Stimulated activated effector memory CD8-positive, alpha-beta T cell treated with anti-CD3 and anti-CD28 coated beads, Interleukin-12 subunit alpha, Interleukin-12 subunit beta, amount 100 ng/mL, for 72 hours (primary cell): Measurements from ENCODE around the gene OR51E1.

Experiments
- ATAC-seq: fragments of 150-1000 bp; cut with Tn5 transposase; 2 replicates; pipeline ENCODE4 v1.10.0; 2021
- DNase-seq, 2 donors: peaks; one replicate each; pipeline ENCODE4 v3.0.0; 2021 to 2022; ENCODE audit warnings: low spot score in 2 of 2
- H3K27ac Mint-ChIP-seq: one replicate; pipeline ENCODE4 v1.8.0; 2022; ENCODE audit warnings: mild to moderate bottlenecking, mixed read lengths
- H3K36me3 Mint-ChIP-seq: one replicate; pipeline ENCODE4 v1.8.0; 2022; ENCODE audit warnings: mild to moderate bottlenecking, mixed read lengths
- H3K4me1 Mint-ChIP-seq: one replicate; pipeline ENCODE4 v1.8.0; 2022; ENCODE audit warnings: mixed read lengths
- H3K4me3 Mint-ChIP-seq: one replicate; pipeline ENCODE4 v1.8.0; 2022; ENCODE audit warnings: mild to moderate bottlenecking, mixed read lengths
- H3K9me3 Mint-ChIP-seq: one replicate; pipeline ENCODE4 v1.8.0; 2022; ENCODE audit warnings: mixed read lengths

Gene OR51E1

DNA sequence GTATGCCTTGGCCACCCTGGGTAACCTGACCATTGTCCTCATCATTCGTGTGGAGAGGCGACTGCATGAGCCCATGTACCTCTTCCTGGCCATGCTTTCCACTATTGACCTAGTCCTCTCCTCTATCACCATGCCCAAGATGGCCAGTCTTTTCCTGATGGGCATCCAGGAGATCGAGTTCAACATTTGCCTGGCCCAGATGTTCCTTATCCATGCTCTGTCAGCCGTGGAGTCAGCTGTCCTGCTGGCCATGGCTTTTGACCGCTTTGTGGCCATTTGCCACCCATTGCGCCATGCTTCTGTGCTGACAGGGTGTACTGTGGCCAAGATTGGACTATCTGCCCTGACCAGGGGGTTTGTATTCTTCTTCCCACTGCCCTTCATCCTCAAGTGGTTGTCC, 3.9 kb upstream of the OR51E1 start:
- H3K27ac Mint-ChIP-seq: no peak overlapping the region
- no peaks in the 10 kb centered on the region for H3K9me3 Mint-ChIP-seq
- no peak for ATAC-seq
- no peaks in the 10 kb centered on the region for H3K4me1 Mint-ChIP-seq
- no peaks in the 10 kb centered on the region for H3K36me3 Mint-ChIP-seq
- H3K4me3 Mint-ChIP-seq: no peak overlapping the region
- no peak for DNase-seq

DNA sequence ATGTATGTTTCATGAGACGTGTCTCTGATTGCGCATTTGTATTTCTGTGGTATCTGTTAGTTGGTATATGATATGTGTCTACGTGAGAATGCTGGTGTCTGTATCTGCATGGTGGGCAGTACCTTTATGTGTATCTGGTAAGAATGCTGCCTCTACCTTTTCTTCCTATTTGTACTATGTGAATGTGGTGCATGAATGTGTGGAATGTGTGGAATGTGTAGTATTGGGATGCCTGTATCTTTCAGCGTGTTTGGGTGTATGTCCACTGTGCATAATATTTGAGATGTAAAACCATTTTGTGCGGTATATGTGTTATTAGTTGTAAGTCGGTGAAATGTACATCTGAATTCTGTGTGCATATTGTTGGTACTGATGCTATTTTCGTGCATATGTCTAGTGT, 2.3 kb upstream of the OR51E1 start:
- Mint-ChIP-seq H3K36me3 (no peaks in the 10 kb centered on the region), H3K9me3 (no peaks in the 10 kb centered on the region), H3K27ac (no peak overlapping the region), H3K4me1 (no peaks in the 10 kb centered on the region), H3K4me3 (no peak overlapping the region)
- no peak for ATAC-seq
- no peak for DNase-seq

DNA sequence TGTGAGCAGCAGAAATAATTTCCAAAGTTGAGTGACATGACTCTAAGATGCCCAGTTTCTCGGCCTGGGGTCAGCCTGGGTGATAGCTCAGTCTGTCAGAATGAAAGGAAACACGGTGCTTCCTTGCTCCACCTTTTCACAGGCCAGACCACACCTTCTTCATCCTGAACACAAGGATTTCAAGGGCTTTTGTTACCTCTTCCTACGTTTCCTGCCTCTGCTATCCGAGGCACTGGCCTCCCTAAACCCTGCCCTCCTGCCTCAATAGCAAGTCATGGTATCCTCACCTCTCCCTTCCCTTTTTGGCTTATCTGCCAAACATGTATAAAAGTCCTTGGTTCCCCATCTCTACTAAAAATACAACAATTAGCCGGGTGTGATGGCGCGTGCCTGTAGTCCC, 1.7 kb upstream of the OR51E1 start:
- H3K4me3 Mint-ChIP-seq: no peak overlapping the region
- no peaks in the 10 kb centered on the region for H3K4me1 Mint-ChIP-seq
- DNase-seq (no peak), ATAC-seq (no peak)
- H3K36me3 Mint-ChIP-seq: no peaks in the 10 kb centered on the region
- H3K27ac Mint-ChIP-seq: no peak overlapping the region
- H3K9me3 Mint-ChIP-seq: no peaks in the 10 kb centered on the region

DNA sequence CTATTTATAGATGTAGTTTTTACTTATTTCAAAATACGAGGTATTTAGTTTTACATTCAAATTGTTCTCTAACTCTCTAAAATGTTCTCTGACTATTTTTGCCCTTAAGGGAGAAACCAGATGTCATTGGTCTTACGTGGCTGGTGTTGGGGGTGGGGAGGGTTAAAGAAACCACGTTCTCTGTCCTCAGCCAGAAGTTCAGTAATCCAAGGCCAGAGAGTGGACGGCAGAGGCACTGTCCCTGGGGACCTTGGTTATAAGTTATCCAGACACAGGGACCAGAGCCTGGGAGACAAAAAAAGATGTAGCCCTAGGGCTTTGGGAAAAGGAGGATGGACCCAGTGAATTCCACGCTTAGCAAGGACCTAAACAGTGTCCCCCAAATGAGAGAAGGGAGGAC, 706 bp upstream of the OR51E1 start:
- ATAC-seq: no peak
- no peak overlapping the region for H3K27ac Mint-ChIP-seq
- DNase-seq: no peak
- no peaks in the 10 kb centered on the region for H3K4me1 Mint-ChIP-seq
- no peaks in the 10 kb centered on the region for H3K9me3 Mint-ChIP-seq
- no peak overlapping the region for H3K4me3 Mint-ChIP-seq
- H3K36me3 Mint-ChIP-seq: no peaks in the 10 kb centered on the region

DNA sequence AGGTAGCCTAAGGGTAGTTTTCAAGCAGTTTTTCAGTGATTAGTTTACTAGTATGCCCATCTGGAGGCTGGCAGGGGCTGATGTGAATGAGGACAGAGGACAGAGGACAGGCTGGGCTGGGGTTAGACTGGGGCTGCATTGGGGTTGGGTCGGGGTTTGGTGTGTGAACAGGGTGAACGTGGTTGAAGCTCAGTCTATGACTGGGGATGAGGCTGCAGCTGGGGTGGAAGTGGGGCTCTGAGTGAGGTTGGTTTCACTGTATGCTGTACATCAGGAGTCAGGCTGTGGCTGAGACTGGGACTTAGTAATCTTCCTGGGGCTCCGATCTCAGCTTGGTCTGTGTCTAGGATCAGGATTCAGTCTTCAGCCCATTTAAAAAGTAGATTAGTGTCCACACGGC, 451 bp downstream of the OR51E1 start:
- H3K9me3 Mint-ChIP-seq: no peaks in the 10 kb centered on the region
- H3K4me3 Mint-ChIP-seq: no peak overlapping the region
- H3K36me3 Mint-ChIP-seq: no peaks in the 10 kb centered on the region
- H3K4me1 Mint-ChIP-seq: no peaks in the 10 kb centered on the region
- ATAC-seq (peak; percentile 31), DNase-seq (no peak)
- no peak overlapping the region for H3K27ac Mint-ChIP-seq

DNA sequence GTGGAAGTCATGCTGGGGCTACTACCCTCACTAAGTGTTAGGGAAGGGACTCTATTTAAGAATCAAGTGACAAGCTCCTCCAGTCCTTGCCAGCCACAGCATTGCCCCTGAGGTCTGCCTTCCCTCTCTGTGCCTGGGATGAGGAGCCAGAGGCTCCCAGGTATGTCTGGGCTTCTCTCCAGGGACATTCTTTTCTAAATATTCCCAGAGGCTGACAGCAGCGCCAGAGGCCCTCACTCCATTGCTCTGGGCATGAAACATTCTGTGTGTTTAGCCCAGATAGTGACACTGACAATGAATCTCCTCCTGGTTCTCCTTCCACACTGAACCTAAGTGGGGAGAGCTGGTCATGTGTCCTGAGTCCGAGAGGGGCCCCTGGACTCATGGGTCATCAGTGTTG, 2.2 kb downstream of the OR51E1 start:
- Mint-ChIP-seq H3K27ac (no peak overlapping the region), H3K4me1 (no peaks in the 10 kb centered on the region), H3K9me3 (no peaks in the 10 kb centered on the region)

DNA sequence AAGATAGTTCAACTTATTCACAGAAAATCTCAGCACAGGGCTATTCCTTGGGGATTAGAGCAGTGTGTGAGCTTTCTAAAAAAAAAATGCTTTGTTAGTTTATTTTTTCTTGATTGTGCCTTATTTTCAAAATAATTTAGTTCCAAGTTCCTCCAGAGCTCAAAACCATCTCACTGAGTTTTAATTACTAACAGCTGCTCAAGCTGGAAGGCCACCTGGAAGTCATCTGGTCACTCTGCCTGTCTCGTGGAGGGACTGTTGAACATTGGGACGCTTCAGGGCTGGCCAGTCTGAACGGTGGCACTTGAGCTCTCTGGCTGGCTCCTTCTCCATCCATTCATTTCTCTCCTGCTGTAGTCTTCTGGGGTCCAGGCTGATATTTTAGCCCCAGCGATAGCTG, 4.0 kb downstream of the OR51E1 start:
- no peaks in the 10 kb centered on the region for H3K9me3 Mint-ChIP-seq
- DNase-seq (no peak), ATAC-seq (no peak)
- H3K27ac Mint-ChIP-seq: no peak overlapping the region
- H3K4me1 Mint-ChIP-seq: no peaks in the 10 kb centered on the region
- no peak overlapping the region for H3K4me3 Mint-ChIP-seq
- H3K36me3 Mint-ChIP-seq: no peaks in the 10 kb centered on the region

More for the DNA sequence above, 2.2 kb downstream of the OR51E1 start:
- Mint-ChIP-seq H3K36me3 (no peaks in the 10 kb centered on the region), H3K4me3 (no peak overlapping the region)
- no peak for DNase-seq
- ATAC-seq: no peak

DNA sequence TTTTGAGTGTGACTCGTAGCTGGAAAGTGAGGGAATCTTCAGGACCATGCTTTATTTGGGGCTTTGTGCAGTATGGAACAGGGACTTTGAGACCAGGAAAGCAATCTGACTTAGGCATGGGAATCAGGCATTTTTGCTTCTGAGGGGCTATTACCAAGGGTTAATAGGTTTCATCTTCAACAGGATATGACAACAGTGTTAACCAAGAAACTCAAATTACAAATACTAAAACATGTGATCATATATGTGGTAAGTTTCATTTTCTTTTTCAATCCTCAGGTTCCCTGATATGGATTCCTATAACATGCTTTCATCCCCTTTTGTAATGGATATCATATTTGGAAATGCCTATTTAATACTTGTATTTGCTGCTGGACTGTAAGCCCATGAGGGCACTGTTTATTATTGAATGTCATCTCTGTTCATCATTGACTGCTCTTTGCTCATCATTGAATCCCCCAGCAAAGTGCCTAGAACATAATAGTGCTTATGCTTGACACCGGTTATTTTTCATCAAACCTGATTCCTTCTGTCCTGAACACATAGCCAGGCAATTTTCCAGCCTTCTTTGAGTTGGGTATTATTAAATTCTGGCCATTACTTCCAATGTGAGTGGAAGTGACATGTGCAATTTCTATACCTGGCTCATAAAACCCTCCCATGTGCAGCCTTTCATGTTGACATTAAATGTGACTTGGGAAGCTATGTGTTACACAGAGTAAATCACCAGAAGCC, 11.0 kb downstream of the OR51E1 start:
- Mint-ChIP-seq H3K9me3 (peaks cover 3% of the 10 kb centered on the region), H3K27ac (no peak overlapping the region), H3K4me3 (no peak overlapping the region), H3K36me3 (no peaks in the 10 kb centered on the region), H3K4me1 (no peaks in the 10 kb centered on the region)
- ATAC-seq: peak; percentile 65
- no peak for DNase-seq

DNA sequence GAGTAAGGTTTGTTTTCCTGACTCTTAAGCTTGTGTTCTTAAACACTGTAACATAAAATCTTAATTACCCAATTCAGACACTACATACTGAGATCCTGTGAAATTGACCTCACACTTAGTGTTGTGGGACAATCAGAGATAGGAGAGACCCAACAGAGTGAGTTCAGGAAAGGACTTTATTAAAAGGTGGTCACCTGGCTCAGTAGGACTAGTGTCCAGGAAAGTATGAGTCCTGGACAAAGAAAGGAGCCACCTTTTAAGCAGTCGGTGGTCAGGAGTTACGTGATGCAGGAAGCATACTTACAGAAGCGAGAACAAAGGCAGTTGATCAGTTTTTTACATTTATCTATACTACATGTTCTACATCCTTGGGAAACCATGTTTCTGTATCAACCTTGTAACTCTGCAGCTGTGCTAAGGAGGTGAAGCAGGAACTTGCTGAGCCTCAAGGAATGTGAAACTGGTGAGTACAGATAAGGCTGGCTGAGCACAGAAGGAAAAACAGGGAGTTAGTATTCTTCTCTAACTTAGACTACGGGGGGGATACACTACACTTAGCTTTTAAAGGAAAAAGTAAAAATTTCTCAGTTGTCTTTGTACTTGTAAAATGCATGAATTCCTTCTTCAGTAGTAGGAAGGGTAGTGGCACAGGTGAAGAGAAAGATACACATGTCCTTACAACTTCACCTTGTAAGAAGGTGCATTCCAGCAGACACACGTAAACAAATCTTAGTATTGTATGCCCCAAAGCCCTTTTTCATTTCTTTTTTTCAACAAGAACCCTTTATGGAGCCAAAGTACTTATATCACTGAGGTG, 15.1 kb downstream of the OR51E1 start:
- Mint-ChIP-seq H3K4me3 (no peak overlapping the region), H3K36me3 (no peaks in the 10 kb centered on the region), H3K4me1 (no peaks in the 10 kb centered on the region), H3K9me3 (no peaks in the 10 kb centered on the region), H3K27ac (no peak overlapping the region)
- ATAC-seq (no peak), DNase-seq (no peak)

DNA sequence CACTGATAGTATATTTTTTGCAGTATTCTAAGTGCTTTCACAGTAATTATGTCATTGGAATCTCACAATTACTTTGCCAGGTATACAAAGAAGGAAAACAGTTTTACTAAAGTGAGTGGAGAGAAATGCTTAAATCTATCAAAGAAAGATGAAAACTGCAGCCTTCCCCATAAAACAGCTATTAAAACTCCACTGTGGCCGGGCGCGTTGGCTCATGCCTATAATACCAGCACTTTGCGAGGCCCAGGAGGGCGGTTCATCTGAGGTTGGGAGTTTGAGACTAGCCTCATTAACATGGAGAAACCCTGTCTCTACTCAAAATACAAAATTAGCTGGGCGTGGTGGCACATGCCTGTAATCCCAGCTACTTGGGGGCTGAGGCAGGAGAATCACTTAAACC, 19.1 kb downstream of the OR51E1 start:
- Mint-ChIP-seq H3K9me3 (no peaks in the 10 kb centered on the region), H3K27ac (no peak overlapping the region), H3K4me3 (no peak overlapping the region), H3K36me3 (no peaks in the 10 kb centered on the region), H3K4me1 (no peaks in the 10 kb centered on the region)
- DNase-seq: no peak
- no peak for ATAC-seq

DNA sequence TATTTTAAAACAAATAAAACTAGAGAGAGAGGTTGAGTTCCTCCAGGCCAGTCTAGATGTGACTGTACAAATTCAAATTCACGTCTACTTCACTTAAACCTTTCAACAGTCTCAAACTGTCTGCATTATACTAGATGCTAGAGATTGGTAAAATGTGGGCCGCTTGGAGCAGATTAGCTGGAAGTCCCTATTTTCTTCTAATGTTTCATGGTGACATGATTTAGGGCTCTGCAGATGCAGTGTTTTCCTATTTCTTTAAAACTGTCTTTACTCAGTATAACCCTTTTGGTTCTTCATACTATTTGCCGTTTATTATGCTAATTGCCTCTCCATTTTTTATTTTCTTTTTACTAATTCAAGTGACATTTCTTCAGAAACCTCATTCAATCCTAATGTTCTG, 20.4 kb downstream of the OR51E1 start:
- Mint-ChIP-seq H3K27ac (no peak overlapping the region), H3K9me3 (no peaks in the 10 kb centered on the region), H3K4me3 (no peak overlapping the region), H3K36me3 (no peaks in the 10 kb centered on the region), H3K4me1 (no peaks in the 10 kb centered on the region)
- DNase-seq (no peak), ATAC-seq (no peak)

DNA sequence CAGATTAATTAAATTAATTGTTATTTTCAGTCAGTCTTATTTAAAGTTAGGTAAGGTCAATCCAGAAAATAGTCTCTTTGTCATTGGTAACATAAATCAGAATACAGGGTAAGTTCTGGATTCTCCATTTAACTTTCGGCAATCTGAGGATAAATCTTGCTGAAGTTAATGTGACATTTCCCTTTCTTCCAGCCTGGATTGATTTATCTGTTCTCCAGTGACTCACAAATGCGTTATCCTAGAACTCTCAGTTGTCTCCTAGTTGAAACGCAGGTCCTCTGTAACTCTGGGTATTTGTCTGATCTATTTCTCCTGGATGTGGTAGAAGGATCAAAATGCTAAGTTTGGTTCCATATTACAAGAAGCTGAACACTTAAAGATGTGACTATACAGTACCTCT, 21.0 kb downstream of the OR51E1 start:
- Mint-ChIP-seq H3K27ac (no peak overlapping the region), H3K4me3 (no peak overlapping the region), H3K36me3 (no peaks in the 10 kb centered on the region), H3K9me3 (no peaks in the 10 kb centered on the region), H3K4me1 (no peaks in the 10 kb centered on the region)
- DNase-seq: no peak
- ATAC-seq: no peak

DNA sequence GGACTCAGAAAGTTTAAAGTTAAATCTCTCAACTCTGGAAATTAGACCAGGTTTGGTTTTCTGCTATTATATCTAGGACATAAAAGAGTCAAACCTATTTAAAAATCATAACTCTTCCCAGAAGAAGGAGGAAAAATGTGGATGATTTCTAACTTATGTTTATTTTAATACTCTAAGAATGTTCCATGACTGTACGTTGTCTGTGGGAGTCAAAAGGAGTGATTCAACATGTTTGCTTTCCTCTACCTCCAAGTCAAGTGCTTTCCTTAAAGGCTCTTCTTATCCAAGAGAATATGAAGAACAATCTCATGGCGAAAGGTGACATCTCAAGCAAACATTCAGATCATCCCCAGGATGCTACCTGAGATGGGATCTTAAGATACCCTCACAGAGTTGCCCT, 21.6 kb downstream of the OR51E1 start:
- no peak overlapping the region for H3K4me3 Mint-ChIP-seq
- H3K9me3 Mint-ChIP-seq: no peaks in the 10 kb centered on the region
- no peak for ATAC-seq
- H3K27ac Mint-ChIP-seq: no peak overlapping the region
- H3K36me3 Mint-ChIP-seq: no peaks in the 10 kb centered on the region
- DNase-seq: no peak
- H3K4me1 Mint-ChIP-seq: no peaks in the 10 kb centered on the region

DNA sequence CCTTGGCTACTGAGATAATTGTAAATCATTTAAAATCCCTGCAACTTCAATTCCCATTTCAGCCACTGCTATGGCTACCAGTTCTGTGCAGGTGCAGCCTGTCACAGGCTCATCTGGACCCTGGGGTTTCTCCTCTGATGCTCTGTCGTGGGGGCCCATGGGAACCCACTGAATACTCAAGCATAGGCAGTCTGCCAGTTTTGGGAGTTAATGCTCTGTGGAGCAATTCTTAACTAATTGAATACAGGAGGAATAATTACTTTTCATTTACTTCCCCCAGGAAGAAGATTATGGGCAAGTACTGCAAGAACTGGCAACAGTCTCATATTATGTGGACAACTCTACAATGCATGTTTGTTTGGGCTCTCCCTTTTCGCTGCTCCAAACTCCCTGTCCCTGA, 28.0 kb downstream of the OR51E1 start:
- Mint-ChIP-seq H3K4me1 (no peaks in the 10 kb centered on the region), H3K27ac (no peak overlapping the region), H3K9me3 (no peaks in the 10 kb centered on the region), H3K4me3 (no peak overlapping the region), H3K36me3 (no peaks in the 10 kb centered on the region)
- ATAC-seq: no peak
- no peak for DNase-seq

DNA sequence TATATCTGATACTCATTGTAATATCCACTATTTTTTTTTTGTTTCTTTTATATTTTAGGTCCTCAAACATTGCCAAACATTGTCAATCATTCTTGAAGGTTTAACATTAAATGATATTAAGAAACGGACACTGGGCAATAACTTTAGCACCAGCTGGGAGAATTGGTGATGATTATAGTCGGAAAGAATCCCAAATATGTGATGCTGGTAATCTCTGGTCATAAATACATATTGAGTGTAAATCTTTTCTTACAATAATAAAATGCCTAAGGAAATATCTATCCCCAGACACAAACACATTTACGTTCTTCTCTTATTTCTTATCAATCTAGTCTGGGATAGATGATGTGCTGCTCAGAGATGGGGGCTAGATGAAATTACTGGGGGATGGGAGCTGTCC, 28.7 kb downstream of the OR51E1 start:
- no peak for ATAC-seq
- DNase-seq: no peak
- H3K36me3 Mint-ChIP-seq: no peaks in the 10 kb centered on the region
- H3K4me3 Mint-ChIP-seq: no peak overlapping the region
- no peaks in the 10 kb centered on the region for H3K9me3 Mint-ChIP-seq
- no peaks in the 10 kb centered on the region for H3K4me1 Mint-ChIP-seq
- H3K27ac Mint-ChIP-seq: no peak overlapping the region

DNA sequence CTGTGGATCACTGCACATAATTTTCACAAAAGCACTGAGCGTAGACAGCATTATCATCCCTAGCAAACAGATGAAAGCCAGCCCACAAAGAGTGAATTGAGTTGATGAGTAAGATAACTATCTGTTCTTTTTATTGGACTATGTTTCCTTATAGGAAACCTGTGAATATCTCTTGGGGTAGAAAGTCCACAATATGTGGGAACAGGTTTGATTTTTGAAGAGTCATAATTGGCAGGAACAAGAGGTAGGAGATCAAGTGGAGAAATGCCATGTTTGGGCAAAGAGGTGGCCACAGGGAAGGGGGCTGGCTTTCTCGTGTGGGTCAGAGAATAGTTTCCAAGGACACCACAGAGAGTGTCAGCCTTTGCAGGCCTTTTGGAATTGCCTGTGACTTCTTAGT, 30.0 kb downstream of the OR51E1 start:
- ATAC-seq (no peak), DNase-seq (no peak)
- H3K9me3 Mint-ChIP-seq: no peaks in the 10 kb centered on the region
- no peak overlapping the region for H3K27ac Mint-ChIP-seq
- H3K4me3 Mint-ChIP-seq: no peak overlapping the region
- H3K4me1 Mint-ChIP-seq: no peaks in the 10 kb centered on the region
- H3K36me3 Mint-ChIP-seq: no peaks in the 10 kb centered on the region
